HTERT RPE-1 (cell line): Measurements from ENCODE around the gene MST1.

ENCODE experiments used
- in situ Hi-C: fragments of 300-500 bp; cut with MboI; formaldehyde crosslinking; loops from 4 replicates; pipeline ENCODE4 v1.14.3; 2020; ENCODE audit warnings: low sequenced_read_pairs

The MST1 gene

GRCh38 chr3:49718858-49719213, 29.6 kb upstream of the MST1 start:
- in situ Hi-C loops: no loop called here

GRCh38 chr3:49717959-49718857, 28.9 kb upstream of the MST1 start:
- in situ Hi-C loops: no loop called here

GRCh38 chr3:49717211-49717958, 28.1 kb upstream of the MST1 start:
- in situ Hi-C loops: no loop called here

- in situ Hi-C loops: no loop called here
Observed at GRCh38 chr3:49716691-49717210, 27.5 kb upstream of the MST1 start.

- in situ Hi-C loops: no loop called here
Observed at GRCh38 chr3:49716169-49716568, 26.9 kb upstream of the MST1 start.

GRCh38 chr3:49715611-49716121, 26.4 kb upstream of the MST1 start:
- in situ Hi-C loops: no loop called here

GRCh38 chr3:49714728-49715550, 25.7 kb upstream of the MST1 start:
- in situ Hi-C loops: no loop called here

GRCh38 chr3:49713336-49714105, 24.2 kb upstream of the MST1 start:
- in situ Hi-C loops: no loop called here

- in situ Hi-C loops: no loop called here
Observed at GRCh38 chr3:49712631-49713317, 23.5 kb upstream of the MST1 start.

- in situ Hi-C loops: no loop called here
Observed at GRCh38 chr3:49712166-49712565, 22.9 kb upstream of the MST1 start.

- in situ Hi-C loops: no loop called here
Observed at GRCh38 chr3:49711489-49711888, 22.2 kb upstream of the MST1 start.

- in situ Hi-C loops: no loop called here
Observed at GRCh38 chr3:49709852-49710251, 20.6 kb upstream of the MST1 start.

GRCh38 chr3:49707113-49707480, 17.8 kb upstream of the MST1 start:
- in situ Hi-C loops: no loop called here

GRCh38 chr3:49706456-49707112, 17.3 kb upstream of the MST1 start:
- in situ Hi-C loops: no loop called here

- in situ Hi-C loops: no loop called here
Observed at GRCh38 chr3:49705390-49705960, 16.2 kb upstream of the MST1 start.

- in situ Hi-C loops: no loop called here
Observed at GRCh38 chr3:49704629-49705028, 15.4 kb upstream of the MST1 start.

GRCh38 chr3:49703956-49704355, 14.7 kb upstream of the MST1 start:
- in situ Hi-C loops: no loop called here

GRCh38 chr3:49703443-49703927, 14.2 kb upstream of the MST1 start:
- in situ Hi-C loops: no loop called here

GRCh38 chr3:49702672-49703071, 13.4 kb upstream of the MST1 start:
- in situ Hi-C loops: no loop called here
